GM21717 (cell line): ENCODE data around the gene S100Z.
"Not testable (repeated sequence)": the region's sequence is repeated elsewhere in the genome, so short reads cannot be mapped to it uniquely, and the experiment has no call there.

ENCODE experiments used
- ATAC-seq: cut with Tn5 transposase; IDR thresholded peaks from one replicate; pipeline ENCODE4 v1.9.1; 2021; ENCODE audit warnings: mild to moderate bottlenecking, moderate library complexity; ENCODE audit not compliant: unreplicated experiment

Gene S100Z

DNA sequence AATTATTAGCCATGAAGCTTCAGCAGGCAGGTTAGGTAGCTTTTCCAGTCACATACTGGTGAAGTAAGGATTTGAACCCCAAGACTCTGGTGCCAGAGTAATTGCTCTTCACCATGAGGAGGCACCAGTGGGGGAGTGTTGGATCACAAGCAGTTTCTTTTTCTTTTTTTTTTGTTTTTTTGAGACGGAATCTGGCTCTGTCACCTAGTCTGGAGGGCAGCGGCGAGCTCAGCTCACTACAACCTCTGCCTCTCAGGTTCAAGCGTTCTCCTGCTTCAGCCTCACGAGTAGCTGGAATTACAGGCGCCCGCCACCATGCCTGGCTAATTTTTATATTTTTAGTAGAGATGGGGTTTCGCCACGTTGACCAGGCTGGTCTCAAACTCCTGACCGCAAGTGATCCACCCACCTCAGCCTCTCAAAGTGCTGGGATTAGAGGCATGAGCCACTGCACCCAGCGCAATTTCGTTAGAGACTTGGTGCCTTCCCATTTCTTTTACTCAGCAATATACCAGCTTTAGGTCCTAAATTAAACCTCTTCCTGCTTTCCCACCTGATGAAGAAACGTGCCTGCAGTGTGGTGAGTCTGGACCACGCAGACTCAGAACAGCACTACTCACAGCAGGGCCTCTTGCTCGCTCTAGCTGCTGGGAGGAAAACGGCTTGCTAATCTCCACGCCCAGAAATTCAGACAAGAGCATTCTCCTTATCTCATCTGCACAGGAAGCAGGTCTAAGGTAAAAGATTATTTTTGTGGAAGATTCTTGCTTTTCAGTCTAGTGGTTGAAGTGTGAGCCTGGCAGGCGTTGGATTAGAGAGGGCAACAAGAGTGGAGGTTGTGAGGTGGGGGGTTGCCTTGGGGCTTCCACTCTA is at the start of gene S100Z:
S100Z (plus strand) TSS at position 596 of the 873 bp plus-strand sequence. CDS start 25,346 bp downstream, outside the sequence.
- no peak for ATAC-seq

DNA sequence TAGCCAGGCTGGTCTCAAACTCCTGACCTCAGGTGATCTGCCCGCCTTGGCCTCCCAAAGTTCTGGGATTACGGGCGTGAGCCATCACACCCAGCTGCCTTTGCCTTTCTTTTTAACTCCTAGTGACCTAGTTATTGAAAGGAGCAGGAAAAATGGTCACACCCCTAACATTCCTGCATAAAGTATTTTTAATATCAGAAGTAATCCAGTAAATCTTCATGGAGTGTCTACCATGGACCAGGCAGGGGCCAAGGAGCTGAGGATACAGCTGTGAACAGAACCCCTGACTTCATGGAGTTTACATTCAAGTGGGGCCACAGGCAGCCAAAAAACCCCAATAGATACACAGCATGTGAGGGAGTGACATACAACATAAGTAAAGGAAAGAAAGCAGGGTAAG is 49.2 kb upstream of the S100Z start:
- no peak for ATAC-seq

DNA sequence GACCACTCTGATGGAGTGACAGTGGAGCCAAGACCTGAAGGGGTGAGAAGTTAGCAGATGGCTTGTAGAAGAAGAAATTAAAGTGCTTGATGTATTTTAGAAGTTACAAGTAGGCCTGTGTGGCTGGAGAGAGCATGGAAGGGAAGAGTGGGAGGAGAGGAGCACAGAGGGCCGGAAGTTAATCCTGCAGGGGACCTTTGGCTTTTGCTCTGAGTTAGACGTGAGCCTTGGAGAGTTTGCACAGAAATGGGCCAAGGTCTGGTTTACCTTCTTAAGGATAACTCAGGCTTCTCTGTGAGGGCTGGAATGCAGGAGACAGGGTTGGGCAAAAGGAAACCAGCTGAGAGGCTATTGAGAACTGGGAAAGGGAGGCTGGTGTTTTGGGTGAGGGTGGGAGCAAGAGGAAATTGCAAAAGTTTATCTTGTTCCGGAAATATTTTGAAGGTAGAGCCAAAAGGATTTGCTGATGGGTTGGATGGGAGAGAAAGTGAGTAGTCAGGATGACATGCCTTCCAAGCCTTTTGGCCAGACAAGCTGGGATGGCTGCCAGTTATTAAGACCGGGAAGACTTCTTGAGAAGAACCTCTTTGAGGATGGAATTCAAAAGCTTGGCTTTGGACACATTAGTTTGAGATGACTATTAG is 48.5 kb upstream of the S100Z start:
- ATAC-seq: no peak

DNA sequence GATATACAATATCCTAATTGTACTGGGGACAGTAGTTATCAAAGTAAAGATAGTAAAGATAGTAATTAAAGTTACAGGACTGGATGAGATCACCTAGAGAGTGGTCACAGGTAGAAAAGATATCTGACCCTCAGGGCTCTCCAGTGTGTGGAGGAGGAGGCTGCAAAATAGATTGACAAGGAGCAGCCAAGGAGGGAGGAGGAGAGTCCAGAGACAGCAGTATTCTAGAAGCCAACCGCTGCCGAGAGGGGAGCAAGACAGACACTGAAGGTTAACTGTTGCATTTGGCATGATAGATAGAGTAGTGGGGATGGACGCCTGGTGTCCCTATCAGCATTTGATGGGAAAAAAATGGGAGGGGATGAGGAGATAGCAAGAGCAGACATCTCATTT is 48.0 kb upstream of the S100Z start:
- ATAC-seq: no peak

DNA sequence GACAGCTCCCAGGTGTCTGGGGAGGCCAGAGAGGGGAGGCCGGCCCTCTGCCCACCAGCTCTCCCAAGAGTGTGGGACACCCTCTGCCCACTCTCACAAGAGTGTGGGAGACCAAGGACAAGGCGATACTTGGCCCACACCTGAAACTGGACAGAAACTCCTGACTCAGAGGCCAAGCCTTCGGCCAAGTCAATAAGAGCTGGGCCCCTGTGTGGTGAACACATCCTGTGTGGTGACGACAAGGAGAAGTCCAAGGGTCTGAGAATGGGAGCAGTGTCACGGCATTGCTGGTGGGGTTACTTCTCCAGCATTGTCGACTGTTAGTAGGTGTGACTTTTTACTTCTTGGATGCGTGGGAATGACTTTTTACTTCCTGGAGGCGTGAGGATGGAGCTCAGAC is 45.5 kb upstream of the S100Z start:
- no peak for ATAC-seq

DNA sequence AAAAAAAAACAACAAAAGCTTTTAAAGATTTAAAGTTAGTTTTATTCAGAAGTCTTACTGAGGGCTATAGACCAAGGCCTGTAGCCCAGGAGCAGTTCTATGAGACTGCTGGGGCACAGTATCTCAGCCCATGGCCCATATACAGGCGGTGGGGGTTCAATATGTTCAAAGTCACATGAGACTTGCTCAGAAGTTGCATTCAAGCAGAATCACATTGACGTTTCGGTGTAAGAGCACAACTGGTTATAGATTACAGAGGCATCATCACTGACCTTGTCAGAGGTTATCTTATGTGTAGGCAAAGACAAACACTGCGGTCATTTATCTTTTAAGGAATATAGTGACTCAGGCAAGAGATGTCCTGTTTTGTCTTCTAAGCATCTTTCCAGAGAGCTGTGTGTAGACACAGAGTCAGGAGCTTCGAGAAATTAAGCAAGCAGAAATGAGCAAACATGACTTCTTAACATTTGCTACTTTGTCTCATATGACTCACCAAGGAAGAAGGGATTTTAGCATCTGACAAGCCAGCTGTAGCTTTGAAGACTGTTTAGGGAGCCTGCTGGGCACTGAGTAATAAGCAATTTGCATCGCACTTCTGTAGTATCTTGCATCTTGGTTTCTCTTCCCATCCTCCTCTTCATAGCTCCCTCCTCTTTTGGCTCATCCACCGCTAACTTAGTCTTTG is 43.9 kb upstream of the S100Z start:
- no peak for ATAC-seq

DNA sequence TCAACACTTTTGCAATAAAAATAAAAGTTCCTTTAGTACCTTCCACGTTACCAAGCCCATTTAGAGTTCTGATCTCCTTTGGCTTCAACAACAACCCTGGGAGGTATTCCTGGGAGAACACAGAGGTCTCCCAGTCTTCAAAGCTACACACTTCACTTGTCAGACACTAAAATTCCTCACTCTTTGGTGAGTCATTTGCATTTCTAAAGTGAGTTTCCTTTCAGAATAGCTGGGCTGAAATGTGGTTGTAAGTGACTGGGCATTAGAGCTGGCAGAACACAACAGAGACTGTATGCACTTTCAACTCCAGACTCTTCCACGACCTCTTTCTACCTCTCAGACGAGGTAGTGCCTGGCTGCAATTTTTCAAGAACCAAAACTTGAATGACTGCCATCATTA is 42.5 kb upstream of the S100Z start:
- no peak for ATAC-seq

DNA sequence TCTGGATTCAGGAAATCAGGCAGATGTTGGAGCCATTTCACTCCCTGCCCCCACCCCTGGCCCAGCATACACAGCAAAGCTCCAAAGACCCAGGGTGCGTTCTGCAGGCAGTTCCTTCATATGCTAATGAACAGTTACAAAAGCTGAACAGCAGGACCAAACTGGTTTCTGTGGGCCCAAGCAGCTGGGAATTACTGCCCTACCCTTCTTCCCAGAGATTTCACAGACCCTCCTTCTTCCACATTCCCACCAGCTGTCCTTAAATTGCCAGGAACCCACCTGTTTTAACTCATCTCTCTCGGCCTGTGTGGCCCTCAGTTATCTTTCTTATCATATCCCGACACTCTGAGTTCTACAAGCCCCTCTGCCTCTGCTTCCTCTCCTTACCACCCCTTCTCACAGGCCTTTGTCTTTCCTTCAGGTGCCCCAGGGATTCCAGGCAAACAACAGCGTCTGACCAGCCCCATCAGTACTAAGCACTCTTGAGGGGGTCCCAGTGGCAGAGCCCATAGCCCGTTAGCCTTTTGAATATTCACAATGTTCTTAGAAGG is 41.6 kb upstream of the S100Z start:
- ATAC-seq: no peak

DNA sequence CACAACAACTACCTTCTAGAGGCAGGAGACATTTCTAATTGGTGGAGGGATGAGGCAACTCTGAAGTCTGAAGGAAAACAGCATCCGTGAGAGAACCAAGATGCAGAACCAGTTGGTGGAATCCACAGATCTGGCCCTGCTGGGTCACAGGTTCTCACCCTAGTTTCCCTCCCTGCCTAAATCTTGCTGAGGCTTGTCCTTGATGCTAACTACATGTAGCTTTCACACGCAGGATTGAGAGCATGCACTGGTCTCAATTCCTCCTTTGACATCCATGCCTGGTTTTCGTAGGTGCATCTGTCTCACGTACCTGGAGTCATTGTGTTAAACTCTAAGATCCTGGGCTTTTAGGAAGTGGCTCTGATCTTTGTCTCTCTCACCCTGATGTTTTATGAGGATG is 40.7 kb upstream of the S100Z start:
- no peak for ATAC-seq

DNA sequence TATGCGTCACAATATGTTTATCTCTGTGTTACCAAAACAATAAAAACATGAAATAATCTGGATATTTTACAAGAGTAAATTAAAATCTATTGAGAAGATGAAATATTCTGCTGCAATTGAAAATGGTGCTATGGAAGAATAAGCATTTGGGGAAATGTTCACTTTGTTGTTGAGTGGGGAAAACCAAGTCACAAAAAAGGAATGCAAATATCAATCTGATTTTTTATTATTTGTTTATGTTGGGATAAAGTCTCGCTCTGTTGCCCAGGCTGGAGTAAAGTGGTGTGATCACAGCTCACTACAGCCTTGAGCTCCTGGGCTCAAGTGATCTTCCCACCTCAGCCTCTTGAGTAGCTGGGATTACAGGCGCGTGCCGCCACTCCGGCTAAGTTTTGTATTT is 39.6 kb upstream of the S100Z start:
- ATAC-seq: no peak

DNA sequence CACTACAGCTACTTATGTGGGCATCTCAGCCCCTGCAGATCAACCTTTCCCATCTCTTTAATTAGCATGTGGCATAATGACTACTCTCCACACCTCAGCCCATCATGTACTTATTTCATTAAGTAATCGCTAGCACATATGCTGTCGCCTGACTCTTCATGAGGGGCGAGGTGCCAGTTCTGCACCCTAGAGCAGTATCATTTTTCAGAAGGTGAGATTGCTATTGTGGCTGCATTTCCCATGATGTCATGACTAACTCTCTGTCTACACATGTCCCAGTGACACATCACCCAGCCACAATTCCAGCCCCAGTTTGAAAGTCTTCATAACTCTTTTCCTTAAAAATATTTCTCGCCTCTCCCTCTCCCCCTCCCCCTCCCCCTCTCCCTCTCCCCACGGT is 38.6 kb upstream of the S100Z start:
- no peak for ATAC-seq

DNA sequence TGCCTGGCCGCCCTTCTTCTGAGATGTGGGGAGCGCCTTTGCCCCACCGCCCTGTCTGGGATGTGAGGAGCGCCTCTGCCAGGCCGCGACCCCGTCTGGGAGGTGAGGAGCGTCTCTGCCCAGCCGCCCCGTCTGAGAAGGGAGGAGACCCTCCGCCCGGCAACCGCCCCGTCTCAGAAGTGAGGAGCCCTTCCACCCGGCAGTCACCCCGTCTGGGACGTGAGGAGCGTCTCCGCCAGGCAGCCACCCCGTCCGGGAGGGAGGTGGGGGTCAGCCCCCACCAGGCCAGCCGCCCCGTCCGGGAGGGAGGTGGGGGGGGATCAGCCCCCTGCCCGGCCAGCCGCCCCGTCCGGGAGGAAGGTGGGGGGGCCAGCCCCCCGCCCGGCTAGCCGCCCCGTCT is 37.6 kb upstream of the S100Z start:
- ATAC-seq: not testable (repeated sequence)

DNA sequence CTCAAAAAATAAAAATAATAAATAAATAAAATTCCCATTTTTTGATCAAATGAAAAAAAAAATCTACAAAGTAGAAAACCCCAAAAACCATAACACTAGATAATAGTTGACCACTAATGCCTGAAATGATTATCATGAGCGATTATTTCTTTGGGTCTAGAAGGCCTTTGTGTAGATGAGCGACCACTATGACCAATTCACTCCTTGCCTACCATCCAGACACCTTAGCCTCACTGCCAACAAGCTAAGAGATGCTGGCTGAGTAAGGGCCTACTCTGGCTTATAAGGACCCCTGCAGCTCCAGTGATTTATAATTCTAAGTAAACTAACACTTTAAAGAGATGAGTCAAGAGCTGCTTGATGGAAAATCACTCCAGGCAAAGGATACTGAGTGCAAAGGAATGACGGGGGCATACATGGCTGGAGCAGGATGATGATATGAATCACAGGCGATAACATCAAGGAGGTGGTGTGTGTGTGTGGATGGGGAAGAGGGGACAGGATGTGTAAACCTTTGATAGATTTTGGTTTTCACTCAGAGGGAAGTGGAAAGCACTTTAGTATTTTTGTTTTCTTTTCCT is 35.7 kb upstream of the S100Z start:
- ATAC-seq: no peak

DNA sequence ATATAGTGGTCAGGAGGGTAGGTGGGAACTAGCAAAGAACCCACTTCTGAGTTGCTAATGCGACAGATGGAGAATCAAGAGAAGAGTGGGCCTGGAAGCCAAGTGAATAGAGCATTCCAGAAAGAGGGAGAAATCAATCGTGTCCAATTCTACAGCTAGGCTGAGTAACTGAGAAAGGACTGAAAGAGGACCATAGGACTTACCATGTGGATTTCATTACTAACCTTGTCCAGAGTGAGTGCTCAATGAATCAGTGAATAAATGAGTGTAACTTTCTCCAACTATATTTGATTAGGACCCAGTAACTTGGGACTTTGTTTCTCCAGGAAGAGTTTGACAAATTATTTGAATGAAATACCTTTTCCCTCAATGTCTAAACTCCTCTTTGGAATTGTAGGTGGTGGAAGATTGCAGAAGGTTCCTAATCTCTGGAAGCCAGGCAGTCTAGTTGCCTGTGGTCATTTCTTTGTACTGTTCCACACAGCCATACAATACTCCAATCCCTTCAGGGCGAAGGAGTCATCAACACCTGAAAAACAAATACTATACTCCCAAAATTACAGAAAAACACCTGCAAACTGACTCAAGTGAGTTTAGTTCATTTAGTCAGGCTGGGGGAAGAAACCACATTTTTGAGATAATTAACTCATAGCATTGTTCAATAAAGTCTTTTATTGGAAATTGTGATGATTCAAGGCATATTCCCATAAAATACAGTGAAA is 33.5 kb upstream of the S100Z start:
- ATAC-seq: no peak

DNA sequence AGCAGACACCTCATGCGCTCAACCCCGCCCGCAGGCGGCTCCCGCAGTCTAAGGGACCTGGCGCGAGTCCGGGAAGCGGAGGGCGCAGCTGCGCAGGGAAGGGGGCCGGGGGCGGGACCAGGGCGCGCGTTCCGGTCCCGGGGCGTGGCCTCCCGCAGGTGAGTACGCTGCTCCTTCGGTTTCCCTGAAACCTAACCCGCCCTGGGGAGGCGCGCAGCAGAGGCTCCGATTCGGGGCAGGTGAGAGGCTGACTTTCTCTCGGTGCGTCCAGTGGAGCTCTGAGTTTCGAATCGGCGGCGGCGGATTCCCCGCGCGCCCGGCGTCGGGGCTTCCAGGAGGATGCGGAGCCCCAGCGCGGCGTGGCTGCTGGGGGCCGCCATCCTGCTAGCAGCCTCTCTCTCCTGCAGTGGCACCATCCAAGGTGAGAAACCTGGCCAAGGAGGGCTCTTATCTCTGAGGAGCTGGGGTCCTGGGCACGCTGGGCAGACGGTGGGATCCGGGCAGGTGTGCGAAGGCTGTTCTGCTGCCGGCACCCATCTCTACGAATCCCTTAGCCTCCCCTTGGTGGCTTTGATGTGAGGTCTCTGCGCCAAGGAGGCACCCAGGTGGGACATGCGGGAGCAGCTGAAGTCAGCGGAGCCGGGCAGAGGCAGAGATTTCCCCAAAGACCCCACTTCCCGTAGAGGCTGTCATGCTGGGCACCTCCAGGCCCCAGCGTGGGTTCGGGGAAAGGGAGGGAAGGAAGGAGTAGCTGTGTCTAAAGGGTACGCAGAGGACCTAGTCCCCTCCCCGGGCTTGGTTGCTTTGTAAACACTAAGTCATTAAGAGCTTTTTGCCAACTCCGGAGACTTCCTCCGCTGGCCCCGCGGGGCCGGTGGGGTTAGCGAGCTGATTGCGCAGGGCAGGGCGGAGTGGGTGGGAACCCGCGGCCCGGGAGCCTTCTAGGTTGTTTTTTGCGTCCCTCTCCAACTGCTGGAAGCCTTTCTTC is 30.7 kb upstream of the S100Z start, which contains the start of gene F2RL1:
F2RL1 (plus strand) TSS at position 187 of the 988 bp plus-strand sequence; CDS start at position 340, 153 bp downstream.
- ATAC-seq: no peak

DNA sequence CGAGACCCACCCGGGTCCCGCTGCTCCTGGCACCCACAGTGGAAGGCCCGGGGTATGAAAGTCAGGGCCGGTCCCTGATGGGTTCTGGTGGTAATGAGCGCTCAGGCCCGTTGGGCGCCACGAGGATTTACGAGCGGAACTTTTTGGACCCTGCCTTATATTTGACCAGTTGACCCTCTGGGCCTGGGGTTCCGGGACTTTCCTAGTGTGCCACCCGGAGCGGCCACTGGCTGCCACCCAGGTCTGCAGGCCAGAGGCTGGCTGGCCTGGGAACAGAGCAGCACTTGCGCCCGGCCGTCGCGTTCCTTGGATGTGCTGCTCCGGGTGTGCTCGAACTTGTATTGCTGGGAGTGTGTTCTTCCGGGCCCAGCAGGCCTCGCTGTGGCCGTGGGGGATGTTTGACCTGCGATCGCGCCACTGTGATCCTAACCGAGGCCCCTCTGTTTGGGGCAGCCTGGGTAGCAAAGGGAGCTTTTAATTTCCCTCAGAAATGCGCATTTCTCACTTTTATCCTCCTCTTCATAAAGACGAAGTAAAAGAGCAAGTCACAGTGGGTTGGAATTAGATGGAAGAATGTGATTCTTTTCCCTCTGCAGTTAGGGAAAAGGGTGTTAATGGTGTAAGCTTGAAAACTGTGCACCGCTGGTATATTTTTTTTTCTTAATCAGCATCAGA is 29.8 kb upstream of the S100Z start:
- no peak for ATAC-seq

DNA sequence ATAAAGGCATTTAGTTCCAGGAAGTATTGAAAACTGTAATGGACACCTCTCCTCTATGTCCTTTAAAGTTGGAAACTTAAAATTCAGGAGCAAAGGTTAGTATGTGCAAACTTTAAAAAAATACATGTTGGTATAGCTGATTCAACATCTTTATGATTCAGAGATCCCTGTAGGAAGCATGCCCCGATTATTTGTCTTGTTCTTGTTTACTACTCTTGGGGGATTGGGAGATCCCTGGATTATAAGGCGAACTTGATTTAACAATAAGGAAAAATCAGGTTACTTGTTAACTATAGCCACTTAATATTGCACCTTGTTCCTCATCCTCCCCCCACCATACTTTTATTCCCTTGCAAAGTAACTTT is 29.3 kb upstream of the S100Z start:
- ATAC-seq: no peak

DNA sequence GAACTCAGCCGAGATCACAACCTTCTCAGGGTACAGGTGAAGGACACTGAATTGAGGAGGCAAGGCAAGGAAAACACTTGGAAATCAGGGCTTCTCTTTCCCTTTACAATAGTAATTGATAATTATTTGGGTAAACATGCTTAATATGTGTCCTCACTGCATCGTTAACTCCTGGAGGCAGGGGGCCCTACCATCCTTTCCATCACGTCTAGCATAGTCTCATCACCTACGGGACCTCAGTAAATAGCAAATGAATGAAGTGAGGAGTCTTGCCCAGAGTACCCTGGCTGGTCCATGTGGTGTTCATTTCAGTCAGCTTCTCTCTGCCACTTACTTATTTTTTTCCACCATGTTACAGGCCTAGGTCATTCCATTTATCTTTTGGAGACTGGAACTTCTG is 28.7 kb upstream of the S100Z start:
- ATAC-seq: no peak
